Tongue (tissue), 2 donors: ENCODE results near the gene DOK7. TPM values are rescaled to one million over a fixed set of nuclear protein-coding genes. Genes with fewer than 3 reads are reported as not detected.

Source experiments
- DNase-seq: peaks from one replicate; pipeline ENCODE4 v3.0.0-alpha.2; 2015
- total RNA-seq: library from RNA; depleted of rRNA; stranded (reverse); fragments of >200 nt; gene quantifications from one replicate; pipeline ENCODE4 v1.2.3, GENCODE V29; 2014

Gene DOK7
- 30.9 TPM for total RNA-seq

- DNase-seq, result peak; percentile 70
Observed at GRCh38 chr4:3462790-3463415, at the start of gene DOK7. TSS of gene DOK7 (plus strand) at chr4:3463306. CDS start at chr4:3463376, 70 bp downstream.

- DNase-seq, result peak; percentile 44
Observed at GRCh38 chr4:3413675-3414420, 49.3 kb upstream of the DOK7 start.

GRCh38 chr4:3414421-3415279 lies 48.5 kb upstream of the DOK7 start:
- DNase-seq, result no peak

GRCh38 chr4:3415471-3416141 lies 47.5 kb upstream of the DOK7 start:
- DNase-seq, result no peak

- DNase-seq, result peak; percentile 37
Observed at GRCh38 chr4:3416270-3416669, 46.8 kb upstream of the DOK7 start.

- DNase-seq, result no peak
Observed at GRCh38 chr4:3416821-3417221, 46.3 kb upstream of the DOK7 start.

GRCh38 chr4:3417448-3417847 lies 45.7 kb upstream of the DOK7 start:
- no peak for DNase-seq

GRCh38 chr4:3418029-3418762 lies 44.9 kb upstream of the DOK7 start:
- no peak for DNase-seq

- DNase-seq, result no peak
Observed at GRCh38 chr4:3419836-3420605, 43.1 kb upstream of the DOK7 start.

- DNase-seq, result no peak
Observed at GRCh38 chr4:3420606-3420955, 42.5 kb upstream of the DOK7 start.

- DNase-seq, result no peak
Observed at GRCh38 chr4:3420956-3421355, 42.1 kb upstream of the DOK7 start.

GRCh38 chr4:3421470-3421869 lies 41.6 kb upstream of the DOK7 start:
- no peak for DNase-seq

- no peak for DNase-seq
Observed at GRCh38 chr4:3422241-3422801, 40.8 kb upstream of the DOK7 start.

- no peak for DNase-seq
Observed at GRCh38 chr4:3422808-3423297, 40.3 kb upstream of the DOK7 start.

GRCh38 chr4:3423406-3423805 lies 39.7 kb upstream of the DOK7 start:
- DNase-seq, result no peak

- DNase-seq, result no peak
Observed at GRCh38 chr4:3423952-3424351, 39.2 kb upstream of the DOK7 start.

GRCh38 chr4:3424522-3425095 lies 38.5 kb upstream of the DOK7 start:
- DNase-seq, result no peak

GRCh38 chr4:3426465-3427133 lies 36.5 kb upstream of the DOK7 start:
- DNase-seq, result no peak

- DNase-seq, result no peak
Observed at GRCh38 chr4:3427134-3427476, 36.0 kb upstream of the DOK7 start.
